UCSD-AML1 (cell line): ENCODE data around the gene ELP4.

Source experiments
- DNase-seq: peaks from one replicate; lab custom pipeline; 2025; ENCODE audit not compliant: unreplicated experiment; lab: John Stamatoyannopoulos, UW

Gene ELP4

DNA sequence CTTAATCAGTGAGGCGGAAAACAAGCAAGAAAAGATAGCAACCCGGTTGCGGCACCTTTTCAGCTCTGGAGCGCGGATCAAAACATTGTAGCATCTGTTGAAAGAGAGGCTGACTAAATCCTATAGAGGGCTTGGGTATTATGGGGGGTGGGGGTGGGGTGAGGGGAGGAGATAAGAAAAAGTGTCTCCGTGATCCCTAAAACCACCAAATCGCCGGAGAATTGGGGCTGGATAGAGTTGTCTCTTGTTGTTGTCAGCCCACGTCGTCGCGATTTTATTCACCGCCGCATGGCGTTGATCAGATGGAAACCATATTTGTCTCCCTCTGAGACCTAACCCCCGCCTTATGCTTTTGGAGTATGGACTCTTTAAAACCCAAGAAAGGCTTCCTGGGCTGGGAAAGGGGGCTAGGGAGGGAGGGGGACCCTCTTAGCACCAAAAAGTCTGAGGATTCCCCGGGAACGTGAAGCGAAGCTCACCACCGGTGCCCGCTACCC is 288.5 kb downstream of the ELP4 start:
- DNase-seq = no peak

DNA sequence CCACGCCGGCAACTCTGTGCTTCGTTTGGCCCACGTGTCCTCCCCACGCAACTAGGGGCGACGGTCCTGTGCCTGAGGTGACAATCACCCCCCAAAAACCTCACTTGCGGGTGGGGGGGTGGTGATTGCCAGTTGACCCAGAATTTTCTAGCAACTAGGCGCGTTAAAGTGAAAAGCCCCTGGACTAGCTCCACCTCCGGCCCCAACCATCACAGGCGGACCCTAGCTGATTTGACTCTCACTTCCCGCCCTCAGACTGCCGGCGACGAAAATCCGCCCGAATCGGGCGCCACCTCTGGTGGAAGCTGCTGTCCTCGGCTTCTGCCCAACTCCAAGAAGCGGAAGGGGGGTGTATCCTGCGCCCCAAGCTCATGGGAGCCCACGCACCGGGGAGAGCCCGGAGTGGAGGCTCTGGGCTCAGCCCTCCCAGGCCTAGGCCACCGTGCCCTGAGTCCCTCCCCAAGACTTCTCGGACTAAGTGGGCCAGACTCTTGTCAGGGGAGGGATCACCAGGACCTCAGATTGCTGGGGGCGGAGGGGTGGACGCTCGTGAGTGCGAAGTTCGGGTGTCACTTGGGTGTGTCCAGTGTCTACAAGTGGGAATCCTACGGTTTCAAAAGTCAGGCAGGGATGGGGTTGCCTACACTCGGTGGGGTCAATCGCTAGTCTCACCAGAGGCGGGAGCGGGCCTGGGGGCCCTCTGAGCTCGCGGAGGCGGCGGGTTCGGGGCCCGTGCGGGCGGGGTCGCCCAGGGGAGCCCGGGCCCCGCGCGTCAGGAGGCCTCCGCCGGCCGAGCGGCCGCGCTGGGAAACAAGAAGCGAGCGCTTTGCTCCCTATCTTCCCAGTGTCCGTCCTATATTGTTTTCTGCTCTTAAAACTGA is 289.2 kb downstream of the ELP4 start:
- DNase-seq = no peak

DNA sequence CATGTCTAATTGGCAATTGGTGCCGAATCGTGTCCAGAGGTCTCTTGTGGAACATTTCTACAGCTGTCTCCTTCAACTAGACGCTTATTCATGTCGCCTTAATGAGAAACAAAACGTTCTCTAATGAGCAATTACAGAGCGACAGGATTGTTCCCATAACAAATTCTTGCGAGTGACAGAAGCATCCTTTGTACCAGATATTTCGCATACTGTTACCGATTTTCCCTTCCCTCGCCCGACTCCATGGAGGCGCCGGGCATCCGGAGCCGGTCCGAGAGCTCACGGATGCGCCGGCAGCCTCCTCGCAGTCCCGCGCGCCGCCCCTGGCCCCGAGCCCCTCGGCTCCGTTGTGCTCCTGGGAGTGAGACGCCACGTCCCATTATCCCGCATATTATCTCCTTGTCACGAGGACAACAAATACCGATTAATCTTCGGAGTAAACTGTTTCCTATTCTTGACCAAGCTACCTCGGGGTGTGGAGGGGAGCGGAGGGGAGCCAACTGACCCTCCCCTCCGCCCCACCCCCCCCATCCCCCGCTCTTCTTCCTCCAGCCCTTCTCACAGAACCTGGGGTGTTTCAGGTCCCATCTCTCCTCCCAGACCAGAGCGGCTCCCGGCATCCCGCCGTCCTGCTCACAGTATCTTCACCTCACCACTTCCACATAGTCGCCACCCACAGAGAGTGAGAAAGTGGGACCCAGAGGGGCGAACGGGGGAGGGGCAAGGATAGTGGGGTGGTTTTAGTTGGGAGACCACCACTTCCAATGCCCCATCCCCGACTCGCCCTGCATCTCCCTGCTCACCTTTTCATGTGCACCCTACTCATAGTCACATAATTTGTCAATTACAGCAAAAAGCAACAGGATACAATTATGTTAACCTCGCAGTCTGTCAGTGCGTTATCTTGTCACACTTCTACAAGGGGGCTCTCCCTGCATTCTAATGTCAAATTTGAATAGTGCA is 290.1 kb downstream of the ELP4 start:
- DNase-seq = no peak

DNA sequence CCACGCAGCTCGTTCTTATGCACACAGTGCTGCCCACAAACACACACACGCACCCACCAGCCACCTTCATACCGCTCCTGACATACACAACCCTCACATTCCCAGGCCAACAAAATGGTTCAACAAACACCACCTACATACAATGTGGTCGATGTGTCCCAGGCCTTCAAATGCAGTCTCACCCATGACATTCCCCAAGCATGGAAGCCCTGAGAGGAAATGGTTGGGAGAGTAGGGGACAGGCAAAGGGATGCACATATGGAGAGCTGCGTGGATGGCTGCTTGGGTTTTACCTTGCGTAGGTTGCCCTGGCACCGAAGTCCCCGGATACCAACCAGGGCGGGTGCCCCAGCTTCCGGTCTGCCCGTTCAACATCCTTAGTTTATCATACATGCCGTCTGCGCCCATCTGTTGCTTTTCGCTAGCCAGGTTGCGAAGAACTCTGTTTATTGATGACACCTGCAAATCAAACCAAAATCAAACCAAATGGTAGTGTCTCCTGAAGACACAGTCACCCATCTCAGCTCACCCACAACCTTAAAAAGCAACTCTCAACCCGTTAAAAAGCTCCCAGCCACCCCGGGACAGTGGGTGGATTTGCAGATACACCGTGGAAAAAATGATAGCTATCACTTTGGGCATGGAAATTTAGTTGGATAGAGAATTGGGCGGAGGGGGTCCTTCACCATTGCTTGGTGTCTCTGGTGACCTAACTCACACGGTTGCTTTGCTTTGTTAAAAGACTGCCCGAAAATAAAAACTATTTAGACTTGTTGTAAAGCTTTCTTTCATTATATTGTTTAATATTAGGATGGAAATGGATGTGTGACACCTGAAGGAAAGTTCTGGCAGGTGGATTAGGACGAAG is 291.1 kb downstream of the ELP4 start:
- DNase-seq = no peak

DNA sequence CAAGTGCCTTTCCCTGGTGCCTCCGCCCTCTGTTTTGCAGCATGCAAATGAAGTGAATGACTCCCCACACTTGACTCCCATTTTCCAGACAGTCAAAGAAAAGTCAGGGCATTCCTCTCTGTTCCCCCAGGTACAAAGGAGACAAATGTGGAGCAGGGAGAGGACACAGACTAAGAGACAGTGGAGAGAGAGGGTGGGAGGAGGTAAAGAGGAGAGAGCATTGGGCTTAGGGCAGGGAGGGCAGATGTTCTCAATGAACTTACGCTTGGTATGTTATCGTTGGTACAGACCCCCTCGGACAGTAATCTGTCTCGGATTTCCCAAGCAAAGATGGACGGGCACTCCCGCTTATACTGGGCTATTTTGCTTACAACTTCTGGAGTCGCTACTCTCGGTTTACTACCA is 291.7 kb downstream of the ELP4 start:
- DNase-seq = no peak

DNA sequence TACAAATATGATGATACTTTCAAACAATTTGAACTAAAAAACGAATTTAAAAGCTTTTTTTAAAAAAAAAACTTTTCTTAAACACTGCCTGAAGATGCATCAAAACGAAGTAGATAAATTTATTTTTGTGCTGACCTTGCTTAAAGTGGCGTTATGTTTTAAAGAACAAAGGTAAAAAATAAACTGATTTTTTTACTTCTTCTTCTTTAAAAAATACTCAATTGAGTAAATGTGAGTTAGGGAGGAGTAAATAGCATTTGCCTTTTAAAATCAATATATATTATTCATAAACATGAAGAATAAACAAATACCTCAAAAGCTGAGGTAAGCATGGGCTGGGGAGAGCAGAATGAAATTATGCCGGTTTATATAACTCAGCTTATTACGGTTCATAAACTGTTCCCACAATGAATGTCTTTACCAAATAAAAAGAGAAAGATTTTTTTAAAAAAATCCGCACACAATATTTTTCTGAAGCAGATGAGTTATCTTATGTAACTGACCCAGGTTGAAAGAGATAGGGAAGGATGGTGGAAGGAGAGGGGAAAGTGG is 292.5 kb downstream of the ELP4 start:
- no peak for DNase-seq

DNA sequence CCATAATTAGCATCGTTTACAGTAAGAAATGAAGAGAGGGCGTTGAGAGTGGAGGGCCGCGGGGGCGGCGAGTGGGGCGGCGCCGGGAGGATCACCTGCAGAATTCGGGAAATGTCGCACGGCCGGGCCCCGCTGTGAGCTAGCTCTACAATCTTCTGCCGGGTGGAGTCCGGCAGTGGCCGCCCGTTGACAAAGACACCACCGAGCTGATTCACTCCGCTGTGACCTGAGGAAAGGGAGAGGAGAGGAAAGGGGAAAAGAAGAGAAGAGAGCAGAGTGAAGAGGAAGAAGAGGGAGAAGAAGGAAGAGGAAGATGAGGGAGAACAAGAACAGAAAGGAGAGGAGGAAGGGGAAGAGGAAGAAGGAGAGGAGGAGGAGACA is 293.0 kb downstream of the ELP4 start:
- no peak for DNase-seq

DNA sequence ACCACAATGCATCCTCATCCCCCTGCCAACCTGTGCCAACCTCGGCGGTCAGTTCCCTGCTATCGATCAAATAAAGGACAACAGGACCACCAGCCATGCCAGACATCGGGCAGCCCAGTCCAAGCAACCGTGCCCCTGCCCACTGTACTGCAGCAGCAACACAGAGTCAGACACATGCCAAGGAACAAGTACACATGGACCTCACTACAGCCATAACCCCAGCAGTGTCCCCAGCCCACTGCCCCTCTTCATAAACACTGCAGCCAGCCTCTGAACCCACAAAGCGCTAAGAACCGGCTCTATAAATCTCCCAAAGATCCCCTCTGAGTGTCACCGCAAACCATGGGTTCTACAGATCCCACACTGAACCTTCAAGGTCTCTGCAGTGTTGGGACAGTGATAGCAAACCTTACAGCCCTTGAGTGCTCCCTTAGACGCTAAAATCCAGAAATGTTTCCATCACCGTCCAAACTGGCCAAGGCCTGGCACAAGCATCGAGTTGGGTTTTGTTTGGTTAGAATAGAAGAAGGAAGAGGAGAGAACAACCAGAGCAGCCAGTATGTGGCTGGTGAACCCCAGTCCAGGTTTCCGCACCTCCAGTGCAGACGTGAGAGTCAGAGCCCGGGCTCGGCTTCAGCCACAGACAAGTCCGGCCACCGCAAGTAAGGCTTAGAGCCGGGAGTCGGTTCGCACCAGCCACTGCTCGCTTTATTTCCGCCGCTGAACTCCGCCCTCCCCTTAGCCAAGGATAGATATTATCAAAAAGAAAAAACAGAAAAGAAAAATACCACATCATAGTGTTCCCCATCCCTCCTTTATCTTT is 293.6 kb downstream of the ELP4 start:
- peak; percentile 40 for DNase-seq

DNA sequence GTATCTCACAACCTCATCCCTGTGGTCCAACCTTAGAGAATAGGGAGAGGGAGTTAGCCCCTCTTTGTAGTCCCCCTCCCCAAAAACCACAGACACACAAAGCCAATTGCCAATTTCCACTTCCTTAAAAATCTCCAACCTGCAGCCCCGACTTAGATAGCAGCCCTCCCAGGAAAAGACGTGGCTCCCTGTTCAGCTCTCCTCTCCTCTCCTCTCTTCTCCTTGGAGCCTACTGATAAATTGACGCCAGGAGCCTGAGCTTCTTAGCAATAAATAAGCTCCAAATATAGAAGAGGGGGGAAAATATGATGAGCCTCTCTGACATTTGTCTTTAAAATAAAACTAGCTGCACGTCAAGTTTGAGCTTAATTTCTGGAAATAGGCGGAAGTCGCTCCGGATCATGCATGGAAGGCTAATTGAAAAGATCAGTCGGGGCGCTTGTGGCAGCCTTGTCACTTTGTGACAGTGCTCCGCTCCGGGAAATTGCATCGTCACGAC is 294.3 kb downstream of the ELP4 start:
- DNase-seq = no peak

DNA sequence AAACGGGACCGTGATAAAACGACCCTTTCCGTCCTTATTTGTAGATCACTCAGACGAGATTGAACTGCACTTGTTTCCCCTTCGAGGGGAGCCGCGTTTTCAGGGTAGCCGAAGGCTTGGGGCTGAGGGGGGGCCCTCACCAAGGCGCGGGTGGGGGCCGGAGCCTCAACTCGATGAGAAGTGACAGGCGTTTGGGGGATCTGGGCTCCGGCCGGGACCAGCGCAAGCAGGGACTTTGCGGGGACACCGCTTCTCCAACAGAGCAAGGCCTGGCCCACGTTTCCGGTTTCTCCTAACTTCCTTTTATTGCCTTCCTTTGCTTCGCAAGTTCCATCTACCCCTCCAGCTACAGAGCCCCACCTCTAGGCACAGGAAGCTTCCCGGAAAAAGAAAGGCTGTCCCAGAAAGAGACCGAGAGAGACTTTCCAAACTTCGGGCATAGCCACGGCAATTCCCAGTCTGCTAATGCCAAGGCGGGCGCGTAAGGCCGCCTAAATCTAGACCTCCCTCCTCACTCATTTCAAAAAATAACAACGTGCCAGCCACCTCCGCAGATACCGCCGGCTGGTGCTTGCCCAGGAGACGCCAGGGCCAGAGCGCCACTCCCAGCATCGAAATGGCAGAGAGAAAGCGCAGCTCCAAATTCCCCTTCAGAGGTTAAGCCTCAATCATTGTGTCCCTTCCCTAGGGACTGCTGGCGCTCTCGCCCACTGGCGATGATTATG is 294.9 kb downstream of the ELP4 start:
- peak; percentile 22 for DNase-seq

DNA sequence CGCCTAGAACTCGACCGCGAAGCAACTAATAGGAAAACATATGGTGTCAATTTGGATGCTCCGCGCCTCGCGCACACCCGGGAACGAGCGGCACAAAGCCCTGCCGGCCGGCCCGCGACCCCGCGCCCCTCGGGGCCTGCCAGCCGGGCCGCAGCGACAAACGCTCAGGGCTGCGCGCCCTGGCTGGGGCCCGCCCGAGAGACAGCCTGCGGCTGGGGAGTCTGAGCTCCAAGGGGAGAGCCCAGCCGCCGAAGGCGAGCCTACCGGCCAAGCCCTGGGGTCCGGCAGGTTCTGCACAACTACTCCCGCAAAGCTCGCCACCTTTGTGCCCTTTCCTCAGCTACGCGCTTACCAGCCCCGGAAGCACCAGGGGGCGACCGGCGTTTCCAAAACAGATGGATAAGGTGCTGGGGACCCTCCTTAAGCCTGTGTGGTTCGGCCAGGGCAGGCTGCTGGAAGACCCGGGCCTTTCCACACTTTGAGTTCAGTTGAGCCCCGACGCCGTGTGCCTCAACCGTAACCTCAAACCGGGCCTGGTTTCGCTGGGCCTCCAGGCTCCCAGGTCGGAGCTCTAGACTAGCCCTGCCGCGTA is 295.6 kb downstream of the ELP4 start:
- no peak for DNase-seq

DNA sequence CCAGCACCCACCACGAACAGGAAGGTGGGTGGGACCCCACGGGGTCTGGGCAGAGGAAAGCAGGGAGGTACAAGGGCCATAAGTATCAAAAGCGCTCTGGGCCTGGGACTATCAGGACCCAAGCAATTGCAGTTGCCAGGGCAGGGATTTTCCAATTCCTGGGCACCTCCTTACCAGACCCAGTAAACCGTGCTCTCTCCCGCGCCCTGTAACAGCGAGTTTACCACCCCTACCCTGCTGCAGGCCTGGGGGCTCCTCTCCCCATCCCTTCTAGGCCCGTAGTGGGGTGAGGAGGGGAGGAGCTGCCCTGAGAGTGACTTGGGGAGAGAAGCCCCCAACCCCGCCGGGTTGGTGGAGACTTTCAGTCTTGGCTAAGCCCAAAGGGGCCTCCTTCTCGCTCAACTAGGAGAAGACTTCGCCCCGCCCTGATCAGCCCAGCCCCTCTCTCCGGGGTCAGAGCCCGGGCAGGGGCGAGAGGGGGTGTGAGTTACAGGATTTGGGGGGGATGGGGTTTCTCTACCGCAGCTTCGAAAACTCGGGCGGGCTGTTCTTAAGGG is 296.1 kb downstream of the ELP4 start:
- DNase-seq = no peak

DNA sequence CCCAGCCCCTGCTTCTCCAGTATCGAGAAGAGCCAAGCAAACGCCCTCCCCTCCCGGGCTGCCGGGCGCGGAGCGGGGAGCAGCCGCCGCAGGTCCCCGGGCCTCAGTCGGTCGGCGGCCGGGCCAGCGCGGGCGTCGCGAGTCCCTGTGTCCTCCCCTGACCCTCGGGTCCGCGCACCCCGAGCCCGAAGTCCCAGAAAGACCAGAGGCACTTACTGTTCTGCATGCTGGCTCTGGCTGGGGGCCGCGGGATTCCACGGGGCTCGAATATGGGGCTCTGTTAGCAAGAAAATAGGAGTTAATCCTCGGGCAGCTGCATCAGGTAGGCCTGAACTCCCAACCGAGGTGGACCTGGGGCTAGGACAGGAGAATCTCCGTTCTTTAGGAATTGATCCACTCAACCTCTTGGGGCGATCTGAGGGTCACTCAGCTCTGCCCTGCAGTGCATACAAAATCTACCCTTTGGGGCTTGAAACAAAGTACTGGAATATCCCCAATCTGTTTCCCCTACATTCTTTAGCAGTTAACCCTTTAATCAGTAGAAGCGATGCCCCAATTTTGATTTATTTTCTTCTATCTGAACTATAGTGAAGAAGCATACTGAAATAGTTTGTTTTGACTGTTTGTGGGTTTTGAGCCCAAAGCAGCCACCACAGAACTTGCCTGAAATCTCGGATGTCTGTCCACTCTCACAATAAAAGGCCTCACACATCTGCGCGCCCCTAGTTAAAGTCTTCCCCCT is 296.8 kb downstream of the ELP4 start:
- no peak for DNase-seq

DNA sequence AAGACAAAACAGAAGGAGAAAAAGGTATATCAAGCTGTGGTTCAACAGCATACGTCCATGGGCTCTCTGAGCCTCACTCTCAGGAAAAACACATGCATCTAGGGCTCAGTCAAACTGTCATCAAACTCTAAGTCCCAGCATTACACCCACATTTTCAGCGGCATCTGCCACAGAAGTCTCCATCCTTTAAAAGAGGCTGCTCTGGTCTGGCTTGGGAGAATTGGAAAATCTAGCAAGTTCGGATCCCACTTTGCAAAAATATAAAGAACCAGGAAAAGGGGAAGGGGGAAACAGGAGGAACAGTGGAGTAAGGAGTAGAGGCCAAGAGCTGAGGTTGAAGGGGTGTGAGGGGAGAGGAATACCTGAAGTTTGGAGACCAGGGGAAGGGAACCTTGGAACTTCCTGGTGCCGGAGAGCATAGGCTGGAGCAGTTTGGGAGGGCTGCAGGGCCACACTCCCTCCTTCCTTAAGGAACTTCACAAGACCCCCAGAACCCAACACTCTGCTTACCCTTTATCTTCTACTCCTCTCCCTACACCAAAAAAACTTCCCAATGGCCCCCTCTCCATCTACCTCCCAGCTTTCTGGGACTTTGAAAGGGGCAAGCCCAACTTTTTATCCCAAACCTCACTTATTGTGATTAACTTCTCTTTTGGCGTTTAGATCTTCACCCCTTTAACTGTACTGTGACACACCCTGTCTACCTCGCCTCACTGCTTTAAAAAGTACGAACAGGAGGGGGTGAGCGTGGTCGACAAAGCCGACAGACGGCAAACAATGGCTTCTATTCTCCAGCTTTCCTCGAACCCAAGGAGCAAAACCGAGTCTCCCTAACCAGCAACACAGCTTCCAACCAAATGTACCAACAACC is 297.6 kb downstream of the ELP4 start:
- no peak for DNase-seq

DNA sequence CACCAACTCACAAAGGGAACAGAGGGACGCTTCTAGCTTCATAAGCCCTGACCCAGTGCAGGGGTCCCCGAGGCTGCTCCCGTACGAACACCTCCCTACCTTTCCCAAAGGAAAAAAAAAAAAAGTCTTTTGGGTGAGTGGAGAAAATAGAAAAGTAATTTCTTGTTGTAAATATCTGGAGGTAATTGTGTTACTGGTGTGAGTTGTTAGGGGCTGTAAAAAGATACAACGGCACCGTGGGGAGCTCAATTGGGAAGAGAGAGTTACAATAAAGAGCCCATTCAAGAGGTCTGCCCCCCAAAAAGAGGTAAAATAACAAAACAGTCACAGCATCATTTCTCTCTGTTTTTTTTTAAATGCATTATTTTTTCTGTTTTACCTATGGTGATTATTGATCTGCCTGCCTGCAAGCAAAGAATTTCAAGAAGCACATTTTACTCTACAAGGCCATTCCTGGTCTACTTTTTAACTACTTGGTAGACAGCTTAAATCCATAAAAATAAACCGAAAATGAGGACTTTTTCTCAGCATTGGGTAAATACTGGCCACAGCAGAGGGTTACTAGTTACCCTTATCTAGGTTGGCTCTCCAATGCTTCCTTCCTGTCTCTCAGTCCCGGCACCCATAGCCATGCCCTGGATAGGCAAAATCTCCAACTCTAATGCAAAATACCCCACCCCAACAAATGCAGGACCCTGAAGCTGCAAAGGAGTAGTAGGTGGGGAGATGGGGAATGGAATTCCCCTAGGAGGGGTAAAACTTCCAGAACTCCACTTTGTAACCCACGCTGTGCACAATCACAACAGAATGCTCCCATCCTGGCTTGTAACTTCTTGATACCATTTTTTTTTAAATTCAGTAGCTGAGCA is 298.5 kb downstream of the ELP4 start:
- no peak for DNase-seq
